Umbilical cord (tissue), 2 donors: Measurements from ENCODE around the gene DOCK11. TPM values are rescaled to one million over a fixed set of nuclear protein-coding genes. Genes with fewer than 3 reads are reported as not detected.
"Not testable (repeated sequence)": the region's sequence is repeated elsewhere in the genome, so short reads cannot be mapped to it uniquely, and the experiment has no call there.

ENCODE experiments used
- DNase-seq: peaks from one replicate; pipeline ENCODE4 v3.0.0-alpha.2; 2015; ENCODE audit warnings: low spot score
- total RNA-seq: library from RNA; depleted of rRNA; stranded (reverse); fragments of >200 nt; gene quantifications from one replicate; pipeline ENCODE4 v1.2.3, GENCODE V29; 2014; ENCODE audit warnings: low replicate concordance; ENCODE audit not compliant: insufficient read depth

The DOCK11 gene
- total RNA-seq, result 18.3 TPM

GRCh38 chrX:118495061-118495921, at the start of gene DOCK11:
Gene DOCK11 (plus strand): TSS chrX:118495815. CDS start chrX:118495972, 157 bp downstream.
- DNase-seq, result peak; percentile 88

GRCh38 chrX:118448273-118448783, 47.3 kb upstream of the DOCK11 start:
- peak; percentile 1 for DNase-seq

- DNase-seq, result no peak
Measured at GRCh38 chrX:118455013-118455412, 40.6 kb upstream of the DOCK11 start.

- DNase-seq, result peak; percentile 36
Measured at GRCh38 chrX:118459494-118459893, 36.1 kb upstream of the DOCK11 start.

- DNase-seq, result no peak
Measured at GRCh38 chrX:118464501-118464900, 31.1 kb upstream of the DOCK11 start.

DNA sequence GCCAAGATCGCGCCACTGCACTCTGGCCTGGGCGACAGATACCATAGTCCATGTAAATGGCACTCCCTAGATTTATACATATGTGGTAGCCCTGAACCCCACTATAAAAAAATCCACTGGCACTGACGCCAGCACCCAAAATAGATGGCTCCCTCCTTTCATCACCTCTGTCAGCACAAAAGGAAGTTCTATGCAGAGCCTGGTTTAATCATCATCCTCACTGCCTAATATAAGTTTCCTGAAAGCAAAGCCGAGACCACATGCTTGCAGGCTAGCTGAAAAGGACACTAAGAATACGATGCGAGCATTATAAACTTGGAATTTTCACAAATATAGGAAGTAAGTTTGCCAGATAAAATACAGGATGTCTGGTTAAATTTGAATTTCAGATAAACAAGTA, 27.5 kb upstream of the DOCK11 start:
- no peak for DNase-seq

DNA sequence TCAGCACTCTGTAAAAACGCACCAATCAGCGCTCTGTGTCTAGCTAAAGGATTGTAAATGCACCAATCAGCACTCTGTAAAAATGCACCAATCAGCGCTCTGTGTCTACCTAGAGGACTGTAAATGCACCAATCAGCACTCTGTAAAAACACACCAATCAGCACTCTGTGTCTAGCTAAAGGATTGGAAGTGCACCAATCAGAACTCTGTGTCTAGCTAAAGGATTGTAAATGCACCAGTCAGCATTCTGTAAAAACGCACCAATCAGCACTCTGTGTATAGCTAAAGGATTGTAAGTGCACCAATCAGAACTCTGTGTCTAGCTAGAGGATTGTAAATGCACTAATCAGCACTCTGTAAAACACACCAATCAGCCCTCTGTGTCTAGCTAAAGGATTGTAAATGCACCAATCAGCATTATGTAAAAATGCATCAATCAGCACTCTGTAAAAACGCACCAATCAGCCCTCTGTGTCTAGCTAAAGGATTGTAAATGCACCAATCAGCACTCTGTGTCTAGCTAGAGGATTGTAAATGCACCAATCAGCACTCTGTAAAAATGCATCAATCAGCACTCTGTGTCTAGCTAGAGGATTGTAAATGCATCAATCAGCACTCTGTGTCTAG, 24.8 kb upstream of the DOCK11 start:
- not testable (repeated sequence) for DNase-seq

GRCh38 chrX:118474586-118474985, 21.0 kb upstream of the DOCK11 start:
- peak; percentile 14 for DNase-seq

GRCh38 chrX:118475903-118476302, 19.7 kb upstream of the DOCK11 start:
- DNase-seq, result no peak

GRCh38 chrX:118480172-118480571, 15.4 kb upstream of the DOCK11 start:
- DNase-seq, result no peak

DNA sequence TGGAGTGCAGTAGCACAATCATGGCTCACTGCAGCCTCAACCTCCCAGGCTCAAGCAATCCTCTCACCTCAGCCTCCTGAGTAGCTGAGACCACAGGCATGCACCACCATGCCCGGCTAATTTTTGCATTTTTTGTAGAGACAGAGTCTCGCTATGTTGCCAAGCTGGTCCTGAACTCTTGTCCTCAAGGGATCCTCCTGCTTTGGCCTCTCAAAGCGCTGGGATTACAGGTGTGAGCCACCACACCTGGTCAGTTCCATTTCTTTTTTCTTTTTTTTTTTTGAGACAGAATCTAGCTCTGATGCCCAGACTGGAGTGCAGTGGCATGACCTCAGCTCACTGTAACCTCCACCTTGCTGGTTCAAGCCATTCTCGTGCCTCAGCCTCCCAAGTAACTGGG, 13.2 kb upstream of the DOCK11 start:
- DNase-seq, result not testable (repeated sequence)

- DNase-seq, result no peak
Measured at GRCh38 chrX:118484216-118484903, 11.3 kb upstream of the DOCK11 start.

DNA sequence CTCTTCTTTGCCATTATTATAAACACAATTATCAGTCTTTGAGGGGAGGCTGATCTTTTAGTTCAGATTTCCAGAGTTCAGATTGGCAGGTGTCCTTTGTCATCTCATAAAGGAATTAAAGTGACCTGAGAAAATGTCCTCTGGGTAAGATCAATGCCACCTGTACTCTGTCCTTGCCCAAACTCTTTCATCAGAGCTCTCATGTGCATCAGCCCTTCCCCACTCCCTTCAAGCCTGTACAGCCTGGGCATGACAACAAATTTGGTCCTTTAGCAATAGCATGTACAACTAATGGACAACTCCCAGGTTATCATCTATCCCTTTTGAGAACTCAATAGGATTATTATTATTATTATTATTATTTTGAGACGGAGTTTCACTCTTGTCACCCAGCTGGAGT, 8.9 kb upstream of the DOCK11 start:
- DNase-seq, result not testable (repeated sequence)

- no peak for DNase-seq
Measured at GRCh38 chrX:118493016-118493415, 2.6 kb upstream of the DOCK11 start.

GRCh38 chrX:118493653-118494297, 1.8 kb upstream of the DOCK11 start:
- no peak for DNase-seq

- DNase-seq, result peak; percentile 19
Measured at GRCh38 chrX:118495958-118496762, 545 bp downstream of the DOCK11 start.

DNA sequence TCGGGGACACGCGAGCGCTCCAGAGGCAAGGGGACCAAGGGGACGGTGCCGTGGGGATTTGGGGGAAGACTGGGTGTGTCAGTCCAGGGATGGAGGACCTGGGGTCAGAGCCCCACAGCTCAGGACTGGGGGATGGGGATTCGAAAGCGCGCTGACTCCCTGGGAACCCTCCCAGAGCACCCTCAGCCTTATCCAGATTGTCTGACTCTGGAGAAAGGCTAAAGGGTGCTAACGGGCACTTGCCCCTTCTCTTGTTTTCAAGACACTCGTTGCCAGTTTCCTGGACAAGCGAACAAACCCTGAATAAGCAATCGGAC, 1.1 kb downstream of the DOCK11 start:
- DNase-seq, result no peak

DNA sequence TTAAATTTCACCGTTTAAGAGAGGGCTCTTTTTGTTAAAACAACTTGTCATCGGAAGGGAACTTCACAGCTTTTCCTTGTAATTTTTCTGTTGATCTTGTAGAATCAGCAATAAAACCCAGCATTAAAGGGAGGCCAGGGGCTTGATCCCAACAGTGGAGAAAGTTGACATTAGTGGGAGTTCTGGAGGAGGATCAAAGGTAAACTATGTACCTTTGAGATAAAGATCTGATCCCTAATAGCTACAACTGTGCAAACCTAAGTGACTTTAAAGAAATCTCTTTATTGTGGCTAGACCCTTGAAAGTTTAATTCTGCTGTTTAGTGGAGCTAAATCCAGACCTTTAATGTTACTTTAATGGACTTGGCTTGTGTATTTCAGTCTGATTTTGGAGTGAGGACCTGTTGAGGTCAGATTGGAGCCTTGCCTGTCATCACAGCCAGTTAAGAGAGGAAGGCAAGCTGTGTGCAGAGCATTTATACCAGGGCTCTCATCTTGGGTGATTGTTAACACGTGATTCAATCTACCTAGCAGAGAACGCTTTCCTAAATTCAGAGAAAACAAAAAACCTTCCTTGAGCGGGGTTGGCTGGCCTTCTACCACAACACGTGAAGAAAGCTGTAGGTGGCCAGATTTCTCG, 1.7 kb downstream of the DOCK11 start:
- no peak for DNase-seq

- no peak for DNase-seq
Measured at GRCh38 chrX:118498351-118498750, 2.7 kb downstream of the DOCK11 start.

- no peak for DNase-seq
Measured at GRCh38 chrX:118498755-118499154, 3.1 kb downstream of the DOCK11 start.
